T-cell (primary cell): Measurements from ENCODE around the gene HDAC5. TPM values are rescaled to one million over a fixed set of nuclear protein-coding genes. Genes with fewer than 3 reads are reported as not detected.
"Not testable (repeated sequence)": the region's sequence is repeated elsewhere in the genome, so short reads cannot be mapped to it uniquely, and the experiment has no call there.

ENCODE experiments used
- ATAC-seq, 4 experiments: fragments of 200-7000 bp in 3 of 4; fragments of 150-1000 bp in 1 of 4; cut with Tn5 transposase; replicated peaks in 1 of 4; 1 replicate in 3 of 4; 2 replicates in 1 of 4; pipeline ENCODE4 v1.10.0; 2021; ENCODE audit warnings: moderate library complexity in 3 of 4, mild to moderate bottlenecking in 2 of 4, moderate number of reproducible peaks in 1 of 4
- CTCF ChIA-PET, 2 donors: fragments of 300-600 bp; sonication (Branson Sonifier 250); formaldehyde crosslinking; loops; one replicate each; lab custom pipeline; 2022; ENCODE audit warnings: antibody characterized with exemption in 2 of 2; lab: Charles Lee
- POLR2A ChIA-PET, 2 donors: fragments of 300-600 bp; sonication (Branson Sonifier 250); formaldehyde crosslinking; loops; one replicate each; lab custom pipeline; 2022; ENCODE audit warnings: antibody characterized with exemption in 2 of 2; lab: Charles Lee
- DNase-seq, 35 experiments: peaks; one replicate each; pipeline versions ENCODE4 v3.0.0 to v3.0.0-alpha.2; 2013 to 2023
- H3K27ac ChIP-seq: one replicate; pipeline ENCODE4 v1.5.1; 2013; ENCODE audit warnings: low read length
- H3K27me3 ChIP-seq, 2 experiments: replicated peaks in 1 of 2; 1 replicate in 1 of 2; 2 replicates in 1 of 2; pipeline versions ENCODE4 v1.6.1 to v1.7.0; 2013; ENCODE audit warnings: low read length in 1 of 2, mixed read lengths in 1 of 2; ENCODE audit not compliant: control insufficient read depth in 2 of 2, insufficient read depth in 2 of 2; ENCODE audit errors: extremely low read depth in 1 of 2
- H3K36me3 ChIP-seq, 2 donors: 1 replicate in 1 of 2; 2 replicates in 1 of 2; pipeline versions ENCODE4 v1.6.1 to v1.7.0; 2013; ENCODE audit warnings: low read length in 1 of 2; ENCODE audit not compliant: control insufficient read depth in 2 of 2, insufficient read depth in 1 of 2; ENCODE audit errors: extremely low read depth in 1 of 2
- H3K4me1 ChIP-seq, 2 experiments: 1 replicate in 1 of 2; 2 replicates in 1 of 2; pipeline versions ENCODE4 v1.6.1 to v1.7.0; 2013; ENCODE audit warnings: low read length in 2 of 2, mixed read lengths in 1 of 2; ENCODE audit not compliant: insufficient read depth in 2 of 2, control insufficient read depth in 1 of 2; ENCODE audit errors: extremely low read depth in 1 of 2
- H3K4me3 ChIP-seq, 2 donors: 1 replicate in 1 of 2; 2 replicates in 1 of 2; pipeline versions ENCODE4 v1.5.1 to v1.7.0; 2013; ENCODE audit warnings: mild to moderate bottlenecking in 2 of 2, low read length in 1 of 2, moderate library complexity in 1 of 2; ENCODE audit not compliant: control insufficient read depth in 1 of 2; ENCODE audit errors: extremely low read depth in 1 of 2
- H3K9me3 ChIP-seq: 2 replicates; pipeline ENCODE4 v1.7.0; 2013
- H3K27ac Mint-ChIP-seq, 2 donors: one replicate each; pipeline ENCODE4 v1.8.0; 2020 to 2021; ENCODE audit warnings: mild to moderate bottlenecking in 2 of 2, mixed read lengths in 2 of 2
- H3K27me3 Mint-ChIP-seq, 2 donors: one replicate each; pipeline ENCODE4 v1.8.0; 2021 to 2022; ENCODE audit warnings: mixed read lengths in 2 of 2
- H3K36me3 Mint-ChIP-seq: one replicate; pipeline ENCODE4 v1.8.0; 2021; ENCODE audit warnings: mixed read lengths
- H3K4me1 Mint-ChIP-seq, 3 donors: one replicate each; pipeline ENCODE4 v1.8.0; 2020 to 2022; ENCODE audit warnings: mixed read lengths in 3 of 3, mild to moderate bottlenecking in 1 of 3
- H3K4me3 Mint-ChIP-seq, 3 donors: one replicate each; pipeline ENCODE4 v1.8.0; 2020 to 2022; ENCODE audit warnings: mild to moderate bottlenecking in 3 of 3, mixed read lengths in 3 of 3, moderate library complexity in 3 of 3
- H3K9me3 Mint-ChIP-seq, 3 donors: one replicate each; pipeline ENCODE4 v1.8.0; 2020 to 2022; ENCODE audit warnings: mixed read lengths in 3 of 3
- WGBS: methylation state at CpG from one replicate; pipeline ENCODE4 v1.1.5; 2013; ENCODE audit warnings: missing lambda C conversion rate; ENCODE audit not compliant: insufficient coverage; 5-methylcytosine and 5-hydroxymethylcytosine counted together
- total RNA-seq, 35 experiments: library from RNA in 6 of 35; stranded (reverse) in 6 of 35; fragments of 120-200 nt in 1 of 35; gene quantifications; one replicate each; pipeline versions ENCODE4 v1.2.1 to v1.2.4 and lab custom pipeline; 2013 to 2026

HDAC5 gene
- total RNA-seq, 5 donors from 2014 or later (not counting 1 experiment from before 2014, with no cell fraction given), result 68.6 to 81.4 (median 72.8) TPM

GRCh38 chr17:44061446-44061845, 62.0 kb downstream of the HDAC5 start:
- Histone ChIP-seq H3K4me3 (no peak overlapping the region), H3K4me1 (peaks cover 7 to 20% of the 10 kb centered on the region in 2 experiments), H3K27me3 (no peaks in the 10 kb centered on the region), H3K9me3 (no peaks in the 10 kb centered on the region), H3K36me3 (peaks cover 5 to 41% of the 10 kb centered on the region in 2 donors), H3K27ac (no peak overlapping the region)
- Mint-ChIP-seq H3K4me1 (peaks cover 47 to 56% (median 49%) of the 10 kb centered on the region in 3 donors), H3K9me3 (no peaks in the 10 kb centered on the region), H3K4me3 (no peak overlapping the region), H3K27me3 (no peaks in the 10 kb centered on the region), H3K27ac (no peak overlapping the region), H3K36me3 (peaks cover 29% of the 10 kb centered on the region)
- DNase-seq (no peak), ATAC-seq (no peak)
- CTCF ChIA-PET, result interaction anchor here in 1 of 2 donors (0.6 to 0.7 kb wide), 3 partner anchors 25 to 714 kb away, joined by 3 to 5 read pairs (median 4); no protein-coding TSS in a partner anchor
- 100% methylated on average over 1 of the region's 1 CpG for WGBS
- POLR2A ChIA-PET, result interaction anchor here in 1 of 2 donors (0.5 kb wide), 1 partner anchor 278 kb away, joined by 9 read pairs; no protein-coding TSS in a partner anchor

DNA sequence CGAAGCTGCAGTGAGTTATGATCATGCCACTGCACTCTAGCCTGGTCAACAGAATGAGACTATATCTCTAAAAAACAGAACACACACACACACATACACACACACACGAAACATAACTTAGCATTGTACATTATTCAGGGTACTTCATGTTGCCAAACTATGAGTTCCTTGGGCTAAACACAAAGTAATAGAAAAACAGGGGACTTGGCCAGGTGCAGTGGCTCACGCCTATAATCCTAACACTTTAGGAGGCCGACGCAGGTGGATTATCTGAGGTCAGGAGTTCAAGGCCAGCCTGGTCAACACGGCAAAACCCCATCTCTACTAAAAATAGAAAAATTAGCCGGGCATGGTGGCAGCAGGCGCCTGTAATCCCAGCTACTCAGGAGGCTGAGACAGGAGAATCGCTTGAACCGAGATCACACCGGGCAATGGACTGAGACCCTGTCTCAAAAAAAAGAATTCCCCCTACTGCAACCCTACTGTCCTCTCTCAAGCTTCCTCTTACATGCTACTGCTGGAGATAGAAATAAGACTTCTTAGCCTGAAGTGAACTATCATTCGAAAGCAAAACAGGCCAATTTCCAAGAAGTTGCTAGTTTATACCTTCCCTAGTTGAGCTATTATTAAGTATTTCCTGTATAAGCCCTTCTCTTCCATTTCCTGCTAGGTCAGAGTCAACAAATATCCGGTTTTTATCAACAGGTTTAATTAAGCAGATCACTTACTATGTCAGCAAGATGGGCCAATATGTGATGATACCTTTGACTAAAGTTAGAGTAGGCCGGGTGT, 64.1 kb downstream of the HDAC5 start:
- no peak for DNase-seq
- H3K4me3 ChIP-seq, result no peak overlapping the region
- H3K4me3 Mint-ChIP-seq, result no peak overlapping the region
- ATAC-seq, result no peak
- H3K36me3 ChIP-seq, result peaks cover 5 to 43% of the 10 kb centered on the region in 2 donors
- H3K36me3 Mint-ChIP-seq, result peaks cover 33% of the 10 kb centered on the region
- ChIA-PET POLR2A (no interaction called here), CTCF (interaction anchor here in 1 of 2 donors (0.5 kb wide), 1 partner anchor 141 kb away, joined by 3 read pairs; no protein-coding TSS in a partner anchor)
- 96% methylated on average over 9 of the region's 14 CpGs for WGBS
- H3K27me3 Mint-ChIP-seq, result no peaks in the 10 kb centered on the region
- H3K4me1 ChIP-seq, result peaks cover 0 to 4% of the 10 kb centered on the region in 2 experiments
- H3K27ac Mint-ChIP-seq, result no peak overlapping the region
- no peaks in the 10 kb centered on the region for H3K27me3 ChIP-seq
- peaks cover 46 to 52% (median 46%) of the 10 kb centered on the region in 3 donors for H3K4me1 Mint-ChIP-seq
- H3K9me3 Mint-ChIP-seq, result no peaks in the 10 kb centered on the region
- no peaks in the 10 kb centered on the region for H3K9me3 ChIP-seq
- peak overlapping the region; percentile 18 for H3K27ac ChIP-seq

GRCh38 chr17:44053125-44053872, 70.1 kb downstream of the HDAC5 start:
- ChIA-PET POLR2A (interaction anchor here in 1 of 2 donors (0.6 kb wide), 1 partner anchor 961 kb away, joined by 3 read pairs; no protein-coding TSS in a partner anchor), CTCF (no interaction called here)
- no peak for ATAC-seq
- Mint-ChIP-seq H3K27ac (peak overlapping the region in 1 of 2 donors; percentile 9), H3K36me3 (peaks cover 27% of the 10 kb centered on the region), H3K9me3 (no peaks in the 10 kb centered on the region), H3K4me3 (no peak overlapping the region), H3K27me3 (no peaks in the 10 kb centered on the region), H3K4me1 (peaks cover 20 to 24% (median 21%) of the 10 kb centered on the region in 3 donors)
- H3K4me3 ChIP-seq, result no peak overlapping the region
- no peak for DNase-seq
- peaks cover 5 to 62% of the 10 kb centered on the region in 2 donors for H3K36me3 ChIP-seq
- H3K27ac ChIP-seq, result no peak overlapping the region
- no peaks in the 10 kb centered on the region for H3K27me3 ChIP-seq
- H3K9me3 ChIP-seq, result no peaks in the 10 kb centered on the region
- H3K4me1 ChIP-seq, result no peaks in the 10 kb centered on the region
- WGBS, result 65% methylated on average over 2 of the region's 3 CpGs

- Histone ChIP-seq H3K9me3 (no peaks in the 10 kb centered on the region), H3K36me3 (peaks cover 7 to 61% of the 10 kb centered on the region in 2 donors), H3K4me3 (no peak overlapping the region), H3K4me1 (no peaks in the 10 kb centered on the region), H3K27ac (no peak overlapping the region), H3K27me3 (no peaks in the 10 kb centered on the region)
- Mint-ChIP-seq H3K36me3 (peaks cover 31% of the 10 kb centered on the region), H3K27ac (no peak overlapping the region), H3K27me3 (no peaks in the 10 kb centered on the region), H3K9me3 (no peaks in the 10 kb centered on the region), H3K4me3 (no peak overlapping the region), H3K4me1 (peaks cover 14 to 21% (median 18%) of the 10 kb centered on the region in 3 donors)
- WGBS, result 96% methylated on average over 5 of the region's 9 CpGs
- ATAC-seq (no peak), DNase-seq (no peak)
- POLR2A ChIA-PET, result interaction anchor here in 1 of 2 donors (0.6 kb wide), 1 partner anchor 137 kb away, joined by 3 read pairs; the partner anchor contains the start of gene TMUB2
- CTCF ChIA-PET, result no interaction called here
Measured at GRCh38 chr17:44049294-44050060, 74.0 kb downstream of the HDAC5 start.

GRCh38 chr17:44046893-44047292, 76.5 kb downstream of the HDAC5 start:
- DNase-seq, H3K27ac ChIP-seq, H3K4me3 ChIP-seq, H3K4me1 ChIP-seq, POLR2A ChIA-PET, H3K27me3 Mint-ChIP-seq, H3K4me3 Mint-ChIP-seq, CTCF ChIA-PET, H3K9me3 Mint-ChIP-seq, H3K9me3 ChIP-seq, H3K27me3 ChIP-seq, ATAC-seq, H3K27ac Mint-ChIP-seq: not testable (repeated sequence)
- H3K36me3 ChIP-seq, result peaks cover 7 to 38% of the 10 kb centered on the region in 2 donors
- H3K36me3 Mint-ChIP-seq, result peaks cover 14% of the 10 kb centered on the region
- peaks cover 0 to 10% (median 6%) of the 10 kb centered on the region in 3 donors for H3K4me1 Mint-ChIP-seq
- WGBS, result no CpG with 5 or more reads among the region's 7 CpGs
